SK-N-SH (cell line): ENCODE data around the gene POM121L2. TPM values are rescaled to one million over a fixed set of nuclear protein-coding genes. Genes with fewer than 3 reads are reported as not detected.

Experiments
- CTCF ChIA-PET: fragments of 300-600, 350-600 bp; formaldehyde crosslinking; extraction: SDS; loops from one replicate; lab custom pipeline; 2021; lab: Yijun Ruan, JAX
- POLR2A ChIA-PET: fragments of 350-600 bp; sonication (Branson Sonifier 250); formaldehyde crosslinking; extraction: SDS; loops from one replicate; lab custom pipeline; 2020; ENCODE audit warnings: antibody characterized with exemption, inconsistent platforms; lab: Yijun Ruan, JAX
- DNase-seq: peaks from one replicate; pipeline ENCODE4 v3.0.0; 2012
- H2AFZ ChIP-seq: fragments of 200-600 bp; sonication (generic); 2 replicates; pipeline ENCODE4 v1.8.1; 2016; ENCODE audit warnings: antibody characterized with exemption, mild to moderate bottlenecking, low read depth
- H3F3A ChIP-seq: fragments of 200-600 bp; sonication (generic); replicated peaks from 2 replicates; pipeline ENCODE3; 2016; ENCODE audit warnings: antibody characterized with exemption, mild to moderate bottlenecking; ENCODE audit not compliant: insufficient read depth
- H3K27ac ChIP-seq, 2 experiments: fragments of 200-500 bp in 1 of 2; fragments of 200-600 bp in 1 of 2; sonication (Bioruptor generic) in 1 of 2; sonication (generic), shearing (Covaris generic) in 1 of 2; 2 replicates each; pipeline versions ENCODE4 v1.5.1 to v1.6.1; 2014 to 2016; ENCODE audit warnings: low read depth in 2 of 2, inconsistent platforms in 1 of 2, low read length in 1 of 2, mild to moderate bottlenecking in 1 of 2, mixed read lengths in 1 of 2
- H3K27me3 ChIP-seq: fragments of 200-600 bp; sonication (generic), shearing (Covaris generic); 2 replicates; pipeline ENCODE4 v1.6.1; 2016; ENCODE audit warnings: mixed run types; ENCODE audit not compliant: insufficient read depth
- H3K36me3 ChIP-seq, 2 experiments: fragments of 200-500 bp in 1 of 2; fragments of 200-600 bp in 1 of 2; sonication (Bioruptor generic) in 1 of 2; sonication (generic) in 1 of 2; replicated peaks in 1 of 2; 2 replicates each; pipeline versions ENCODE3 to v1.5.1; 2014 to 2016; ENCODE audit warnings: low read length in 1 of 2, mild to moderate bottlenecking in 1 of 2; ENCODE audit not compliant: insufficient read depth in 2 of 2, control insufficient read depth in 1 of 2
- H3K4me1 ChIP-seq, 2 experiments: fragments of 200-500 bp in 1 of 2; fragments of 200-600 bp in 1 of 2; sonication (Bioruptor generic) in 1 of 2; sonication (generic), shearing (Covaris generic) in 1 of 2; 2 replicates each; pipeline versions ENCODE4 v1.5.1 to v1.6.1; 2014 to 2016; ENCODE audit warnings: low read depth in 1 of 2, low read length in 1 of 2, mixed run types in 1 of 2; ENCODE audit not compliant: insufficient read depth in 2 of 2, control insufficient read depth in 1 of 2
- H3K4me2 ChIP-seq: fragments of 200-600 bp; sonication (generic), shearing (Covaris generic); 2 replicates; pipeline ENCODE4 v1.6.1; 2017; ENCODE audit warnings: mixed run types
- H3K4me3 ChIP-seq, 2 experiments: fragments of 200-500 bp in 1 of 2; fragments of 200-600 bp in 1 of 2; sonication (Bioruptor generic) in 1 of 2; sonication (generic), shearing (Covaris generic) in 1 of 2; 2 replicates each; pipeline versions ENCODE4 v1.5.1 to v1.8.1; 2014 to 2016; ENCODE audit warnings: low read depth in 2 of 2, inconsistent platforms in 1 of 2, low read length in 1 of 2, mild to moderate bottlenecking in 1 of 2, mixed read lengths in 1 of 2, moderate library complexity in 1 of 2
- H3K79me2 ChIP-seq: fragments of 200-600 bp; sonication (generic); 2 replicates; pipeline ENCODE4 v1.8.1; 2017; ENCODE audit warnings: mild to moderate bottlenecking; ENCODE audit not compliant: insufficient read depth
- H3K9ac ChIP-seq: fragments of 200-600 bp; sonication (generic); 2 replicates; pipeline ENCODE4 v1.6.1; 2017; ENCODE audit warnings: mixed run types
- H3K9me2 ChIP-seq: fragments of 200-600 bp; sonication (generic); 2 replicates; pipeline ENCODE4 v1.6.1; 2017; ENCODE audit warnings: mixed run types
- H3K9me3 ChIP-seq: fragments of 200-600 bp; sonication (generic); 2 replicates; pipeline ENCODE4 v1.6.1; 2017; ENCODE audit warnings: mixed run types, mild to moderate bottlenecking, moderate library complexity
- H4K20me1 ChIP-seq: fragments of 200-600 bp; sonication (generic); 2 replicates; pipeline ENCODE4 v1.6.1; 2017; ENCODE audit warnings: mild to moderate bottlenecking, mixed run types; ENCODE audit not compliant: insufficient read depth
- CTCF ChIP-seq: fragments of 200-600 bp; sonication (generic); IDR thresholded peaks from 2 replicates; pipeline ENCODE4 v1.6.1; 2017; ENCODE audit warnings: antibody characterized with exemption, mild to moderate bottlenecking, moderate library complexity
- FOSL2 ChIP-seq: IDR thresholded peaks from 2 replicates; pipeline ENCODE4 v1.4.0; 2012; ENCODE audit warnings: low read depth, mild to moderate bottlenecking, moderate library complexity, borderline replicate concordance
- MXI1 ChIP-seq: IDR thresholded peaks from 2 replicates; pipeline ENCODE4 v1.6.1; 2012; ENCODE audit warnings: mild to moderate bottlenecking, low read depth, low read length, improper control_type of control experiment
- NFIC ChIP-seq: IDR thresholded peaks from 2 replicates; pipeline ENCODE4 v1.4.0; 2012; ENCODE audit warnings: borderline replicate concordance
- NRF1 ChIP-seq: IDR thresholded peaks from 2 replicates; pipeline ENCODE4 v1.6.1; 2012; ENCODE audit warnings: low read depth, mild to moderate bottlenecking, low read length
- PBX3 ChIP-seq: IDR thresholded peaks from 2 replicates; pipeline ENCODE4; 2012
- RAD21 ChIP-seq: IDR thresholded peaks from 2 replicates; pipeline ENCODE4 v1.6.1; 2012; ENCODE audit warnings: mild to moderate bottlenecking, low read length
- RCOR1 ChIP-seq: fragments of 150-350 bp; IDR thresholded peaks from 2 replicates; pipeline ENCODE4 v1.6.1; 2017; ENCODE audit warnings: antibody characterized with exemption, low read length
- REST ChIP-seq: IDR thresholded peaks from 2 replicates; pipeline ENCODE4 v1.6.1; 2012; ENCODE audit warnings: mild to moderate bottlenecking, low read depth, low read length, moderate library complexity
- RXRA ChIP-seq: IDR thresholded peaks from 2 replicates; pipeline ENCODE4 v1.4.0; 2012; ENCODE audit warnings: low read depth, mild to moderate bottlenecking, borderline replicate concordance
- SIN3A ChIP-seq: IDR thresholded peaks from 2 replicates; pipeline ENCODE4 v1.6.1; 2012; ENCODE audit warnings: low read depth, mild to moderate bottlenecking, low read length, moderate library complexity, borderline replicate concordance
- SMC3 ChIP-seq: IDR thresholded peaks from 2 replicates; pipeline ENCODE4 v1.6.1; 2012; ENCODE audit warnings: low read depth, low read length, improper control_type of control experiment
- TEAD4 ChIP-seq: IDR thresholded peaks from 2 replicates; pipeline ENCODE4 v1.4.0; 2012; ENCODE audit warnings: mild to moderate bottlenecking, borderline replicate concordance; ENCODE audit not compliant: insufficient read depth
- ZBTB33 ChIP-seq: IDR thresholded peaks from 2 replicates; pipeline ENCODE4 v1.4.0; 2012; ENCODE audit warnings: low read depth, borderline replicate concordance
- WGBS: methylation state at CpG from one replicate; pipeline ENCODE4 v1.1.6; 2017; ENCODE audit warnings: low lambda C conversion rate; 5-methylcytosine and 5-hydroxymethylcytosine counted together
- polyA plus RNA-seq, 3 experiments: library from polyadenylated mRNA; depleted of rRNA; stranded (reverse); fragments of >200 nt; gene quantifications; 2 replicates each; pipeline ENCODE4 v1.2.3, GENCODE V29; 2012

Gene POM121L2
- polyA plus RNA-seq, 1 of the 3 experiments (the other 2 are of a cell fraction) = not detected

- Histone ChIP-seq H3K79me2 (no peaks in the 10 kb centered on the region), H3K4me1 (peaks cover 0 to 2% of the 10 kb centered on the region in 2 experiments; a peak in 1 of 4 replicates), H3K27ac (no peak overlapping the region), H3K9ac (no peak overlapping the region), H3K9me3 (no peaks in the 10 kb centered on the region), H3K4me2 (peak overlapping the region; percentile 69), H3K27me3 (peaks cover 70% of the 10 kb centered on the region), H3K4me3 (peak overlapping the region; percentile 38 to 56; a peak in 3 of 4 replicates), H2AFZ (no peak overlapping the region), H3K9me2 (no peaks in the 10 kb centered on the region), H3K36me3 (no peaks in the 10 kb centered on the region), H4K20me1 (no peaks in the 10 kb centered on the region), H3F3A (peaks cover 6% of the 10 kb centered on the region)
- no peak for TF ChIP-seq FOSL2
- no peak for TF ChIP-seq REST
- TF ChIP-seq TEAD4 = no peak
- no peak for TF ChIP-seq RAD21
- no peak for TF ChIP-seq SMC3
- no peak for DNase-seq
- ChIA-PET POLR2A (no interaction called here), CTCF (interaction anchor here (1.3 kb wide), 1 partner anchor 9 kb away, joined by 3 read pairs; no protein-coding TSS in a partner anchor)
- WGBS = 4% methylated on average over 21 of the region's 24 CpGs
Measured at GRCh38 chr6:27279513-27280063, 32.5 kb downstream of the POM121L2 start.

GRCh38 chr6:27275025-27275956, 36.8 kb downstream of the POM121L2 start:
- Histone ChIP-seq H3K27ac (no peak overlapping the region), H3F3A (peaks cover under 1% of the 10 kb centered on the region), H3K79me2 (no peaks in the 10 kb centered on the region), H3K27me3 (peaks cover 68% of the 10 kb centered on the region), H3K9me3 (no peaks in the 10 kb centered on the region; the same call in 1 of the 2 replicates), H3K4me3 (no peak overlapping the region), H3K9ac (no peak overlapping the region), H3K36me3 (no peaks in the 10 kb centered on the region), H3K9me2 (no peaks in the 10 kb centered on the region), H3K4me2 (no peak overlapping the region), H2AFZ (no peak overlapping the region), H4K20me1 (no peaks in the 10 kb centered on the region), H3K4me1 (peaks cover 0 to 2% of the 10 kb centered on the region in 2 experiments; a peak in 1 of 4 replicates)
- WGBS = 6% methylated on average over 36 of the region's 36 CpGs
- DNase-seq = peak; percentile 36
- TF ChIP-seq PBX3 (no peak), RCOR1 (no peak), NFIC (no peak), SIN3A (no peak), NRF1 (no peak), SMC3 (no peak), CTCF (no peak), RXRA (no peak), MXI1 (no peak), ZBTB33 (no peak)
- CTCF ChIA-PET = interaction anchor here (0.6 to 1.5 kb wide), 2 partner anchors 211 to 413 kb away, joined by 3 read pairs; no protein-coding TSS in a partner anchor
- POLR2A ChIA-PET = no interaction called here
